OCI-LY1 (cell line): ENCODE data around the gene FXYD4.

Source experiments
- H2AFZ ChIP-seq: fragments of 200-600 bp; sonication (generic), shearing (Covaris generic); 2 replicates; pipeline ENCODE4 v1.6.0; 2014; ENCODE audit warnings: antibody characterized with exemption, mild to moderate bottlenecking, low read length
- H3F3A ChIP-seq: fragments of 200-600 bp; sonication (generic), shearing (Covaris generic); 2 replicates; pipeline ENCODE4 v1.6.0; 2014; ENCODE audit warnings: mild to moderate bottlenecking, antibody characterized with exemption, low read length, moderate library complexity; ENCODE audit not compliant: insufficient read depth
- H3K27ac ChIP-seq: fragments of 200-600 bp; sonication (generic); 2 replicates; pipeline ENCODE4 v1.5.1; 2014; ENCODE audit warnings: low read length, mixed run types, mild to moderate bottlenecking, low read depth; ENCODE audit not compliant: poor library complexity, severe bottlenecking
- H3K27me3 ChIP-seq: fragments of 200-600 bp; sonication (generic); 2 replicates; pipeline ENCODE4 v1.6.0; 2014; ENCODE audit warnings: antibody characterized with exemption, mild to moderate bottlenecking, low read length, moderate library complexity; ENCODE audit not compliant: insufficient read depth
- H3K36me3 ChIP-seq: fragments of 200-600 bp; sonication (generic); 2 replicates; pipeline ENCODE4 v1.6.1; 2014; ENCODE audit warnings: mild to moderate bottlenecking, antibody characterized with exemption, low read length, moderate library complexity, mixed read lengths; ENCODE audit not compliant: insufficient read depth
- H3K4me1 ChIP-seq: fragments of 200-600 bp; sonication (generic); 2 replicates; pipeline ENCODE4 v1.5.1; 2014; ENCODE audit warnings: mild to moderate bottlenecking, low read length, moderate library complexity; ENCODE audit not compliant: insufficient read depth, severe bottlenecking
- H3K4me2 ChIP-seq: fragments of 200-600 bp; sonication (generic), shearing (Covaris generic); 2 replicates; pipeline ENCODE4 v1.6.1; 2014; ENCODE audit warnings: low read length
- H3K4me3 ChIP-seq: fragments of 200-600 bp; sonication (generic); 2 replicates; pipeline ENCODE4 v1.5.1; 2014; ENCODE audit warnings: low read length, low read depth, mild to moderate bottlenecking, mixed read lengths; ENCODE audit not compliant: poor library complexity, severe bottlenecking
- H3K79me2 ChIP-seq: fragments of 200-600 bp; shearing (Covaris generic); 2 replicates; pipeline ENCODE4 v1.6.1; 2016; ENCODE audit warnings: mixed run types, low read length, mixed read lengths; ENCODE audit not compliant: insufficient read depth
- H3K9ac ChIP-seq: fragments of 200-600 bp; sonication (generic), shearing (Covaris generic); 2 replicates; pipeline ENCODE4 v1.6.1; 2014; ENCODE audit warnings: mild to moderate bottlenecking, low read length, mixed read lengths
- H3K9me2 ChIP-seq: fragments of 200-600 bp; sonication (generic), shearing (Covaris generic); 2 replicates; pipeline ENCODE4 v1.6.1; 2014; ENCODE audit warnings: low read depth, mild to moderate bottlenecking, low read length, mixed read lengths
- H3K9me3 ChIP-seq: fragments of 200-600 bp; shearing (Covaris generic); 2 replicates; pipeline ENCODE4 v1.6.1; 2014; ENCODE audit warnings: low read length, mixed read lengths
- H4K20me1 ChIP-seq: fragments of 200-600 bp; sonication (generic), shearing (Covaris generic); 2 replicates; pipeline ENCODE4 v1.6.0; 2016; ENCODE audit warnings: mild to moderate bottlenecking, low read length; ENCODE audit not compliant: insufficient read depth
- EZH2 ChIP-seq: fragments of 200-600 bp; sonication (generic), shearing (Covaris generic); IDR thresholded peaks from 2 replicates; pipeline ENCODE4 v1.8.0; 2017; ENCODE audit warnings: borderline replicate concordance, mixed run types, mild to moderate bottlenecking, antibody characterized with exemption, low read length, moderate library complexity, mixed read lengths
- TF ChIP-seq, protein P1 (sequence below): fragments of 200-600 bp; sonication (generic), shearing (Covaris generic); IDR thresholded peaks from 2 replicates; pipeline ENCODE4 v1.5.1; 2017; ENCODE audit warnings: mild to moderate bottlenecking, antibody characterized with exemption, low read length, moderate library complexity, mixed read lengths

Gene FXYD4

DNA sequence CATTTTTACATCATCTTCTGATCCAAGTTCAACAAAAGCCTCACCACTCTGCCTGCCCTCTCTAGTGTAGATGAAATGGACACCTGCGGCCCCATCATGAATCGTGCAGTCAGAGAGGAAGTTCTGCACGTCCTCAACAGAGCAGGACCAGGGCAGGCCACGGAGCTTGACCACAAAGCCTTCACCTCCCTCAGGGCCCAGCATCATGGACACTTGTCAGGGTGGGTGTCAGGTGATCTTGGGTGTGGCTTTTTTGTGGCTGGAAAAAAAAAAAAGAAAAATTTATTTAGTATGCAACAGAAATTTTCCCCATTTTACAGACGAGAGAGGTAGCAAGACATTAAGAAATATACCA, 16.2 kb downstream of the FXYD4 start:
- Histone ChIP-seq H3K9ac (no peak overlapping the region), H3K27me3 (no peaks in the 10 kb centered on the region), H3K36me3 (peaks cover 80% of the 10 kb centered on the region), H3K4me1 (no peaks in the 10 kb centered on the region), H3K27ac (no peak overlapping the region), H3K9me2 (no peaks in the 10 kb centered on the region), H3K79me2 (no peaks in the 10 kb centered on the region), H4K20me1 (peaks cover 5% of the 10 kb centered on the region; the same call in 1 of the 2 replicates), H3K4me2 (no peak overlapping the region), H3K4me3 (no peak overlapping the region), H3F3A (peaks cover 5% of the 10 kb centered on the region; the same call in 1 of the 2 replicates), H2AFZ (no peak overlapping the region), H3K9me3 (no peaks in the 10 kb centered on the region)
- TF ChIP-seq, protein P1, sequence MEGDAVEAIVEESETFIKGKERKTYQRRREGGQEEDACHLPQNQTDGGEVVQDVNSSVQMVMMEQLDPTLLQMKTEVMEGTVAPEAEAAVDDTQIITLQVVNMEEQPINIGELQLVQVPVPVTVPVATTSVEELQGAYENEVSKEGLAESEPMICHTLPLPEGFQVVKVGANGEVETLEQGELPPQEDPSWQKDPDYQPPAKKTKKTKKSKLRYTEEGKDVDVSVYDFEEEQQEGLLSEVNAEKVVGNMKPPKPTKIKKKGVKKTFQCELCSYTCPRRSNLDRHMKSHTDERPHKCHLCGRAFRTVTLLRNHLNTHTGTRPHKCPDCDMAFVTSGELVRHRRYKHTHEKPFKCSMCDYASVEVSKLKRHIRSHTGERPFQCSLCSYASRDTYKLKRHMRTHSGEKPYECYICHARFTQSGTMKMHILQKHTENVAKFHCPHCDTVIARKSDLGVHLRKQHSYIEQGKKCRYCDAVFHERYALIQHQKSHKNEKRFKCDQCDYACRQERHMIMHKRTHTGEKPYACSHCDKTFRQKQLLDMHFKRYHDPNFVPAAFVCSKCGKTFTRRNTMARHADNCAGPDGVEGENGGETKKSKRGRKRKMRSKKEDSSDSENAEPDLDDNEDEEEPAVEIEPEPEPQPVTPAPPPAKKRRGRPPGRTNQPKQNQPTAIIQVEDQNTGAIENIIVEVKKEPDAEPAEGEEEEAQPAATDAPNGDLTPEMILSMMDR, result no peak
- no peak for TF ChIP-seq EZH2

DNA sequence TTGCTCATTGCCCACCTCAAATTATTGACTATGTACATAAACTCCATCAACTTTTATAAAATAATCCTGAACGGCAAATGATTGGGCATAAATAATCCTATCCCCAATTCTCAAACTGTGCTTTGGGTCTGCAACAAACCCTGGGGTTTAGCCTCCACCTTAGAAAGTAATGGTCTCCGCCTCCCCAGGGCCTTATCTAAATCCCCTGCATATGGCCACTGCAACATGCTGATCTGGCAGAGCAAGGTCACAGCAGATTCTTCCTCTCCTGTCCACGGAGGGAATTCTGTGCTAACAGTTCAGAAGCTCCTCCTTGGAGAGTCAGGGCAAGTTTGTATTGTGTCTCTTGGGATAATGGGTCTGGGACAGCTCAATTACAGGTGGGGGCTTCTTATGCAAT, 18.4 kb downstream of the FXYD4 start:
- Histone ChIP-seq H4K20me1 (peaks cover 10% of the 10 kb centered on the region; the same call in 1 of the 2 replicates), H3K9ac (no peak overlapping the region), H3K27me3 (no peaks in the 10 kb centered on the region), H3K4me1 (peaks cover 10% of the 10 kb centered on the region), H3K79me2 (peaks cover 15% of the 10 kb centered on the region), H3K4me3 (no peak overlapping the region), H2AFZ (no peak overlapping the region), H3K9me2 (no peaks in the 10 kb centered on the region), H3K9me3 (no peaks in the 10 kb centered on the region), H3K36me3 (peaks cover 100% of the 10 kb centered on the region), H3K4me2 (peak overlapping the region; percentile 6; the same call in 1 of the 2 replicates), H3K27ac (no peak overlapping the region), H3F3A (peaks cover 5% of the 10 kb centered on the region; the same call in 1 of the 2 replicates)
- no peak for TF ChIP-seq EZH2
- TF ChIP-seq, protein P1, result no peak

DNA sequence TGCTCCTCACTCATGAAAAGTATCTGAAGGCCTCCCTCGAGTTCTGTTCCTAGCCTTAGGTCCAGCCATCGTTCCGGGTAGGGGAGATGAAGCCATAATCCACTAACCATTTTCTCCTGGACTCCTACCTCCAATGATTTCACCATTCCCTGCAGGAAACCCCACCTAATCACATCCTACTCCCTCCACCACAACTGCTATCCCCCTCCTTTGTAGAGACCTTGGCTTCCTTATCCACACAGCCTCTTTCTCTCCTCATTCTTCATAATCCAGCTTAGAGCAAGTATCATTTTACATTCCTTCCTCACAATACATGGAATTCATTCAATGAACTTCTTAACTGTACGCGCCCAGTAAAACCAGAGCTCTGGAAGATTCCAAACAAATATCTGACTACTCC, 18.9 kb downstream of the FXYD4 start:
- no peak overlapping the region for H3K9ac ChIP-seq
- no peaks in the 10 kb centered on the region for H3K9me3 ChIP-seq
- peaks cover 19% of the 10 kb centered on the region for H3K79me2 ChIP-seq
- peaks cover 100% of the 10 kb centered on the region for H3K36me3 ChIP-seq
- no peak overlapping the region for H3K4me2 ChIP-seq
- H4K20me1 ChIP-seq, result peaks cover 12% of the 10 kb centered on the region; the same call in 1 of the 2 replicates
- peaks cover 1% of the 10 kb centered on the region; the same call in 1 of the 2 replicates for H3F3A ChIP-seq
- H3K9me2 ChIP-seq, result no peaks in the 10 kb centered on the region
- peaks cover 15% of the 10 kb centered on the region for H3K4me1 ChIP-seq
- H3K27me3 ChIP-seq, result no peaks in the 10 kb centered on the region
- TF ChIP-seq, protein P1, result no peak
- no peak for TF ChIP-seq EZH2
- no peak overlapping the region for H2AFZ ChIP-seq
- H3K27ac ChIP-seq, result no peak overlapping the region
- H3K4me3 ChIP-seq, result no peak overlapping the region
